Natural killer cell (primary cell): Measurements from ENCODE around the gene PRAC2. TPM values are rescaled to one million over a fixed set of nuclear protein-coding genes. Genes with fewer than 3 reads are reported as not detected.
A peak's percentile ranks its signal among the peaks of the same experiment; 100 is the strongest.

Source experiments
- ATAC-seq, 3 donors: fragments of 150-1000 bp in 2 of 3; fragments of 200-7000 bp in 1 of 3; cut with Tn5 transposase; 1 replicate in 1 of 3; 2 replicates in 2 of 3; pipeline ENCODE4 v1.10.0; 2021; ENCODE audit warnings: mild to moderate bottlenecking in 2 of 3, moderate library complexity in 2 of 3
- DNase-seq, 2 donors: peaks; one replicate each; pipeline versions ENCODE4 v3.0.0 to v3.0.0-alpha.2; 2013 to 2021; ENCODE audit warnings: mixed read lengths in 1 of 2
- H3K27ac ChIP-seq: one replicate; pipeline ENCODE4 v1.5.1; 2013; ENCODE audit warnings: mild to moderate bottlenecking, low read length
- H3K27me3 ChIP-seq: one replicate; pipeline ENCODE4 v1.6.1; 2013; ENCODE audit warnings: low read length; ENCODE audit not compliant: control insufficient read depth, insufficient read depth
- H3K36me3 ChIP-seq: one replicate; pipeline ENCODE4 v1.6.1; 2013; ENCODE audit warnings: low read length; ENCODE audit not compliant: control insufficient read depth, insufficient read depth
- H3K4me1 ChIP-seq: one replicate; pipeline ENCODE4 v1.6.1; 2013; ENCODE audit warnings: low read length; ENCODE audit not compliant: control insufficient read depth, insufficient read depth
- H3K4me3 ChIP-seq: one replicate; pipeline ENCODE4 v1.5.1; 2013; ENCODE audit warnings: low read length
- H3K9me3 ChIP-seq: one replicate; pipeline ENCODE4 v1.6.1; 2013; ENCODE audit warnings: low read length; ENCODE audit not compliant: control insufficient read depth, insufficient read depth
- H3K27ac Mint-ChIP-seq, 2 donors: one replicate each; pipeline ENCODE4 v1.8.0; 2022; ENCODE audit warnings: mild to moderate bottlenecking in 2 of 2, mixed read lengths in 2 of 2, moderate library complexity in 1 of 2
- H3K27me3 Mint-ChIP-seq, 2 donors: one replicate each; pipeline ENCODE4 v1.8.0; 2022; ENCODE audit warnings: low read depth in 2 of 2, mixed read lengths in 2 of 2
- H3K36me3 Mint-ChIP-seq: one replicate; pipeline ENCODE4 v1.8.0; 2022; ENCODE audit warnings: mixed read lengths
- H3K4me1 Mint-ChIP-seq, 2 donors: one replicate each; pipeline ENCODE4 v1.8.0; 2022; ENCODE audit warnings: mixed read lengths in 2 of 2
- H3K4me3 Mint-ChIP-seq: one replicate; pipeline ENCODE4 v1.8.0; 2022; ENCODE audit warnings: mild to moderate bottlenecking, moderate library complexity, mixed read lengths
- H3K9me3 Mint-ChIP-seq, 2 donors: one replicate each; pipeline ENCODE4 v1.8.0; 2022; ENCODE audit warnings: mixed read lengths in 2 of 2
- WGBS: methylation state at CpG from one replicate; pipeline ENCODE4 v1.1.7; 2013; ENCODE audit warnings: missing lambda C conversion rate; ENCODE audit not compliant: insufficient coverage; 5-methylcytosine and 5-hydroxymethylcytosine counted together
- intact Hi-C: fragments of 100-400 bp; cut with micrococcal nuclease; formaldehyde crosslinking; loops from one replicate; pipeline ENCODE4 v1.14.2; 2022
- total RNA-seq, 4 donors: library from RNA; stranded (reverse); fragments of 120-200 nt in 1 of 4; gene quantifications; one replicate each; pipeline versions ENCODE4 v1.2.3 to v1.2.4, GENCODE V29; 2013 to 2022
- TF ChIP-seq, protein P1 (sequence below): fragments of 200-600 bp; IDR thresholded peaks from one replicate; pipeline ENCODE4 v1.8.0; 2022; ENCODE audit warnings: antibody characterized with exemption

Gene PRAC2
- total RNA-seq, 3 donors from 2014 or later (not counting 1 experiment from before 2014, with no cell fraction given), result not detected

DNA sequence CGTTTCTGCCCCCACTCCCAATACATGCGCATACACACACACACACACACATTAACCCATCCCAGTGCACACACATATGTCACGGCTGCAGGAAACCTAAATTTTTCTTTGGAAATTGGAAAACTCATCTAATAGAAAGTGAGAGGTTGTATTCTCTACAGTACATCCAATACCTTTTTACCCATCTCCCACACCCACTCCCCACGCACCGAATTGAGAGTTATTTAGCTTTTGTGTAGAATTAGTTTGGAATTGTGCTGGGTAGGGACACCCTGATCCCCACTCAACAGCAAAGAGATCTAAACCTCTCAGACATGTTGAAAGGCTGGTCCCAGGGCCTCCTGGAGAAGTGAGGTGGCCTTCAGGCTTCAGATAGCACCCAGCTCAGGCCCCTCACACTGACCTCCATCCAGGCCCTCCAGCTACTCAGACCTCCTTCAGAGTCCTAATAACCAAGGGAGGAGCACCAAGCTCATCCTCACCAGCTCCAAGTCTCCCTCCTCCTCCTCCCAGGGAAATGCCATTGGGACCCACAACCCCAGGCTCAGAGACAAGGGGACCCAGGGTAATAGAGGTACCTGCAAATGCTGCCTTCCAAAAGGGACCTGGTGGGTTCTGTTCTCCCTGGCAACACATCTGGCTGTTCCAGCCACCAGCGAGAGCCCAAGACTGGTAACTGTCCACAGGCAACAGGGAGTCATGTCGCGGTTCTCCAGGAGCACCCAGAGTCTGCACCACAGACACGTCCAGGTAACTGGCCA lies 4.6 kb downstream of the PRAC2 start:
- TF ChIP-seq, protein P1, sequence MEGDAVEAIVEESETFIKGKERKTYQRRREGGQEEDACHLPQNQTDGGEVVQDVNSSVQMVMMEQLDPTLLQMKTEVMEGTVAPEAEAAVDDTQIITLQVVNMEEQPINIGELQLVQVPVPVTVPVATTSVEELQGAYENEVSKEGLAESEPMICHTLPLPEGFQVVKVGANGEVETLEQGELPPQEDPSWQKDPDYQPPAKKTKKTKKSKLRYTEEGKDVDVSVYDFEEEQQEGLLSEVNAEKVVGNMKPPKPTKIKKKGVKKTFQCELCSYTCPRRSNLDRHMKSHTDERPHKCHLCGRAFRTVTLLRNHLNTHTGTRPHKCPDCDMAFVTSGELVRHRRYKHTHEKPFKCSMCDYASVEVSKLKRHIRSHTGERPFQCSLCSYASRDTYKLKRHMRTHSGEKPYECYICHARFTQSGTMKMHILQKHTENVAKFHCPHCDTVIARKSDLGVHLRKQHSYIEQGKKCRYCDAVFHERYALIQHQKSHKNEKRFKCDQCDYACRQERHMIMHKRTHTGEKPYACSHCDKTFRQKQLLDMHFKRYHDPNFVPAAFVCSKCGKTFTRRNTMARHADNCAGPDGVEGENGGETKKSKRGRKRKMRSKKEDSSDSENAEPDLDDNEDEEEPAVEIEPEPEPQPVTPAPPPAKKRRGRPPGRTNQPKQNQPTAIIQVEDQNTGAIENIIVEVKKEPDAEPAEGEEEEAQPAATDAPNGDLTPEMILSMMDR, result no peak
- Mint-ChIP-seq H3K27ac (no peak overlapping the region), H3K9me3 (no peaks in the 10 kb centered on the region), H3K4me3 (peak overlapping the region; percentile 1), H3K4me1 (peaks cover 27 to 43% of the 10 kb centered on the region in 2 donors), H3K36me3 (no peaks in the 10 kb centered on the region), H3K27me3 (peaks cover 84 to 90% of the 10 kb centered on the region in 2 donors)
- Histone ChIP-seq H3K9me3 (no peaks in the 10 kb centered on the region), H3K4me1 (peaks cover 43% of the 10 kb centered on the region), H3K4me3 (no peak overlapping the region), H3K27ac (no peak overlapping the region), H3K36me3 (no peaks in the 10 kb centered on the region), H3K27me3 (peaks cover 86% of the 10 kb centered on the region)
- ATAC-seq, result no peak
- intact Hi-C loops, result loop anchor here (10.0 kb wide), 1 partner anchor 983 kb away; no protein-coding TSS in a partner anchor
- no peak for DNase-seq
- WGBS, result 32% methylated on average over 6 of the region's 9 CpGs

- 5% methylated on average over 45 of the region's 55 CpGs for WGBS
- Mint-ChIP-seq H3K27ac (peak within 1 kb of the TSS; percentile 34 to 41), H3K36me3 (no peaks in the 10 kb centered on the region), H3K4me3 (peak within 1 kb of the TSS; percentile 80), H3K4me1 (peaks cover 30 to 38% of the 10 kb centered on the region in 2 donors), H3K9me3 (no peaks in the 10 kb centered on the region), H3K27me3 (peaks cover 81 to 95% of the 10 kb centered on the region in 2 donors)
- Histone ChIP-seq H3K9me3 (no peaks in the 10 kb centered on the region), H3K4me1 (peaks cover 38% of the 10 kb centered on the region), H3K36me3 (no peaks in the 10 kb centered on the region), H3K27ac (no peak within 1 kb of the TSS), H3K4me3 (no peak within 1 kb of the TSS), H3K27me3 (peaks cover 82% of the 10 kb centered on the region)
- intact Hi-C loops, result loop anchor here (10.0 kb wide), 1 partner anchor 984 kb away; no protein-coding TSS in a partner anchor
- peak in 1 of 2 donors; percentile 65 for DNase-seq
- TF ChIP-seq, protein P1, result no peak
- ATAC-seq, result peak in 2 of 3 donors; percentile 39 to 53
These were observed 5.5 kb downstream of the PRAC2 start, which contains the start of gene HOXB13 for GRCh38 chr17:48728232-48729231. HOXB13 (minus strand) TSS chr17:48728750; CDS start chr17:48728593, 157 bp downstream.

- Mint-ChIP-seq H3K27ac (peak overlapping the region in 1 of 2 donors; percentile 12), H3K4me1 (peaks cover 20 to 32% of the 10 kb centered on the region in 2 donors), H3K36me3 (no peaks in the 10 kb centered on the region), H3K9me3 (no peaks in the 10 kb centered on the region), H3K4me3 (peak overlapping the region; percentile 80), H3K27me3 (peaks cover 80 to 94% of the 10 kb centered on the region in 2 donors)
- ATAC-seq, result no peak
- no peaks in the 10 kb centered on the region for H3K9me3 ChIP-seq
- 13% methylated on average over 19 of the region's 19 CpGs for WGBS
- H3K4me3 ChIP-seq, result no peak overlapping the region
- DNase-seq, result no peak
- TF ChIP-seq, protein P1, result no peak
- intact Hi-C loops, result loop anchor here (10.0 kb wide), 1 partner anchor 985 kb away; no protein-coding TSS in a partner anchor
- no peak overlapping the region for H3K27ac ChIP-seq
- no peaks in the 10 kb centered on the region for H3K36me3 ChIP-seq
- peaks cover 29% of the 10 kb centered on the region for H3K4me1 ChIP-seq
- H3K27me3 ChIP-seq, result peaks cover 82% of the 10 kb centered on the region
These were observed 6.6 kb downstream of the PRAC2 start for GRCh38 chr17:48729335-48730239.
